Astrocyte of the spinal cord (primary cell): ENCODE measurements around the gene FAM50A.

Source experiments
- DNase-seq: peaks from one replicate; pipeline ENCODE4 v3.0.0; 2011; ENCODE audit warnings: low read depth, low spot score
- H3K4me3 ChIP-seq: 2 replicates; pipeline ENCODE4 v1.5.1; 2011; ENCODE audit warnings: low read depth, mild to moderate bottlenecking, low read length, moderate library complexity
- in situ Hi-C: cut with HindIII; loops from 2 replicates; pipeline ENCODE4 v1.10.0; 2017; ENCODE audit warnings: low sequenced_read_pairs
- TF ChIP-seq, protein P1 (sequence below): IDR thresholded peaks from 2 replicates; pipeline ENCODE4 v1.5.1; 2012; ENCODE audit warnings: low read depth, mild to moderate bottlenecking, low read length, inconsistent platforms

FAM50A gene

DNA sequence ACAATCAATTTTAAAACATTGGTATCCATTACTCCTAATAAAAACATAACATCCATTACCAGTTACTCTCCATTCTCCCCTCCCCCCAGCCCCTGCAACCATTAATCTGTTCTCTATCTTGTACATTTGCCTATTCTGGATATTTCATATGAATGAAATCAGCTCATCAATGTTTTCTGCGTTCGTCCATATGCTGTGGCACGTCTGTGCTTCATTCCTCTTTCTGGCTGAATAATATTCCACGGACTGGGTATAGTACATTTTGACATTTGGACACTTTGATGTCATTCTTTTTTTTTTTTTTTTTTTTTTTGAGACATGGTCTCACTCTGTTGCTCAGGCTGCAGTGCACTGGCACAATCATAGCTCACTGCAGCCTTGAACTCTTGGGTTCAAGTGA is 40.1 kb upstream of the FAM50A start:
- in situ Hi-C loops = no loop called here
- TF ChIP-seq, protein P1, sequence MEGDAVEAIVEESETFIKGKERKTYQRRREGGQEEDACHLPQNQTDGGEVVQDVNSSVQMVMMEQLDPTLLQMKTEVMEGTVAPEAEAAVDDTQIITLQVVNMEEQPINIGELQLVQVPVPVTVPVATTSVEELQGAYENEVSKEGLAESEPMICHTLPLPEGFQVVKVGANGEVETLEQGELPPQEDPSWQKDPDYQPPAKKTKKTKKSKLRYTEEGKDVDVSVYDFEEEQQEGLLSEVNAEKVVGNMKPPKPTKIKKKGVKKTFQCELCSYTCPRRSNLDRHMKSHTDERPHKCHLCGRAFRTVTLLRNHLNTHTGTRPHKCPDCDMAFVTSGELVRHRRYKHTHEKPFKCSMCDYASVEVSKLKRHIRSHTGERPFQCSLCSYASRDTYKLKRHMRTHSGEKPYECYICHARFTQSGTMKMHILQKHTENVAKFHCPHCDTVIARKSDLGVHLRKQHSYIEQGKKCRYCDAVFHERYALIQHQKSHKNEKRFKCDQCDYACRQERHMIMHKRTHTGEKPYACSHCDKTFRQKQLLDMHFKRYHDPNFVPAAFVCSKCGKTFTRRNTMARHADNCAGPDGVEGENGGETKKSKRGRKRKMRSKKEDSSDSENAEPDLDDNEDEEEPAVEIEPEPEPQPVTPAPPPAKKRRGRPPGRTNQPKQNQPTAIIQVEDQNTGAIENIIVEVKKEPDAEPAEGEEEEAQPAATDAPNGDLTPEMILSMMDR = no peak
- no peak overlapping the region for H3K4me3 ChIP-seq
- no peak for DNase-seq

DNA sequence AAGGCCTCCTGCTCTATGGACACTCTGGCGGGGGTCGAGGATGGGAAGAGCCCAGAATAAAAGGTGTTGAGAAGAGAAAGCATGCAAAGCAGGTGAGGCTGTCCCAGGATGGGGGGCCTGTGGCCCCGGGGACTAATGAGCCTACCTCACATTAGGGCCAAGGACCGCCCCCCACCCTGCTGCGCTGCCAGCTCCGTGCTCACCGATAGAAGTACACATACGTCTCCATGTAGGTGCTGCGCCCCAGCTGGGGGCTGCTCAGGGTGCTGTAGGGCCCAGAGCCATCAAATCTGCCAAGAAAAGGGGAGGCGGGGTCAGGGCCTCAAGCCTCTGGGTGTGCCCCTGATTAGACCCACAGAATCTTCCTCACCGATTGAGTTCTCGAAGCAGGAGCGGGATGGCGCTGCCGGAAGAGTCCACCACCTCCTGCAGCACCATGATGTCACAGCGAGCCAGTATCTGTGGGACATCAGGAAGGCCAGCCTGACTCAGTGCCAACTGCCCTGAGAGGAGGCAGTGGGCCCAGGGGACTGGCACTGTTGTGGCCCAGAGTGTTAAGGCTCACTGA is 39.2 kb upstream of the FAM50A start:
- no peak for DNase-seq
- H3K4me3 ChIP-seq = no peak overlapping the region
- TF ChIP-seq, protein P1 = no peak
- in situ Hi-C loops = no loop called here

DNA sequence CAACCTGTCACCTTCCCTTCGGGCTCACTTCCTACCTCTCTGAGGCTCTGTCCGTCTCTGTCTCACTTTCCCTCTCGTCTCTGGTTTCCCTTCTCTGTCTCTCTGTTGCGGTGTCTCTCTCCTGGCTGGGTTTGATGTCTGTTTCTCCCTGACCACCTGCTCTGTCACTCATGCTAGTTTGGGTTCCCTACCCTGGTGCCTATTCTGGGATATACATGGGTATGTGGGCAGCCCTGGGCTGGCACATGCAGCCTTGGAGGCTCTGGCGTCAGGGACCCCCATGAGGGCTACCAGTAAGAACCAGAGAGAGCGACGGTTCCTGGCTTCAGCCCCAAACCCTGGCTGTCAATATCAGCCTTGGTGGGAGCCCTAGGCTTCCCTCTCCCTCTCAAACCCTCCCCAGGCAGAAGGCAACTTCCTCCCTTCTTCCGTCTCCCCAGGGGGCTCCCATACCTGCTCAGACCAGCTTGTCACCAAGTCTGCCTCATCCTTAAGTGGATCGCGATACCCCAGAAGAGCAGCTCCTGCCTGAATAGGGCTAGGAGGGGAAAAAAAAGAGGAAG is 35.2 kb upstream of the FAM50A start:
- TF ChIP-seq, protein P1 = no peak
- in situ Hi-C loops = no loop called here
- H3K4me3 ChIP-seq = peak overlapping the region; percentile 41
- no peak for DNase-seq

DNA sequence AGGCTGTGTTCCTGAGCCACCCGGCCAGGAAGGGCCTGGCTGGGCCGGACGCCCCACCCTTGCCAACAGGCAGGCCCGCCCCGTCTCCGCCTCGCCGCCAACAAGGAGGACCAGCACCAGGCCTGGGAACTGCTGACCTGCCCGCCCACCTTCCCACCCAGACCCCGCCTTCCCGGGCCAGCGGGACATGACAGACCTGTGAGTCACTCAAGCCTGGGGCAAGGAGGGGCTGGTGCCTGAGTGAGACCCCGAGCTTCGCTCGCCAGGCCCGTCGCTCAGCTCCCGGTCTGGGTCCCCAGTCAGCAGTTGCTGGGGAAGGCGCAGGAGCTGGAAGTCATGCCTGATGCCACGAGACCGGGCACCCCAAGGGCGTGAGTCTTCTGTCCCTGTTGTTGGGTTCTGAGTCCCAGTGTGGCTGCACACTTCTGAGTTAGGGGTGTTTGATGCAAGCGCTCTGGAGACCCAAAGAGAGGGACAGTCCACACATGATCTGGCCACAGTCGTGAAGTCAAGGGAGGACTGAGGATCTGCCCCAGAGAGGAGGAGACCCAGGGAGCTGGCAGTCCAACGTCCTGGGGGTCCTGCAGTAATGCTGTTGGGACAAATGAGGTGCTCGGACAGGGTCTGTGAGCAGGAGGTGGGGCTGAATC is 34.6 kb upstream of the FAM50A start, which contains the start of gene DNASE1L1:
Gene DNASE1L1 (minus strand): TSS at position 33 of the 650 bp plus-strand sequence. CDS start 3,686 bp downstream, outside the sequence.
- in situ Hi-C loops = no loop called here
- peak; percentile 91 for DNase-seq
- peak within 1 kb of the TSS; percentile 41 for H3K4me3 ChIP-seq
- TF ChIP-seq, protein P1 = no peak

DNA sequence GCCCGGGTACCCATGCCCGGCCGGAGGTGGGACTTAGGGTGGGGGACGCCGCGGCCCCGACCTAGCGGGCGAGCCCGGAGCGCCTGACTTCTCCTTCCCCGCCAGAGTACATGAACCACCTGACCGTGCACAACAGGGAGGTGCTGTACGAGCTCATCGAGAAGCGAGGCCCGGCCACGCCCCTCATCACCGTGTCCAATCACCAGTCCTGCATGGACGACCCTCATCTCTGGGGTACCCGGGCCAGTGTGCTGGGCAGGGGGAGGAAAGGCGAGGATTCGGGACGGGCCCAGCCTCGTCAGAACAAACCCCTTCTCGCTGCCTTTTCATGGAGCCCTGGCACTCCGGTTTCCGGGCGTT is 32.0 kb upstream of the FAM50A start:
- peak overlapping the region; percentile 48 for H3K4me3 ChIP-seq
- TF ChIP-seq, protein P1 = no peak
- in situ Hi-C loops = no loop called here
- peak; percentile 48 for DNase-seq

DNA sequence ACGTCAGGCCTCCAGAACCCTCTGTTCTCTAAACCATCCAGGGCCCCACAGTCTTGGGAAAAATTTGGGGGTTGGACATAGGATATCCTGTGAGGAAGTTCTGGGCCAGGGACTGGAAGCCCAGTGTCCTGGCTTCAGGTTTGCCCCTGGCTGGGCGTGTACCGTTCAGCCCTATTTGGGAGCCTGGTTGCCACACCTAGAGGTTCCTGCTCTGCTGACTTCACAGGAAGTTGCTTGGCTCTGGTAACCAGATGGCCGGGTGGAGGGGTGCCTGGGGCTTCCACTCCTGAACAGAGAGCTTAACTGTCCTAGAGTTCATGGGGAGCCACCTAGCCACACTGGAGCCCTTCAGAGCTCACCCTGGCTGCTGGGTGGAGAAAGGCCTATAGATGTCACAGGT is 31.5 kb upstream of the FAM50A start:
- no peak for DNase-seq
- H3K4me3 ChIP-seq = peak overlapping the region; percentile 48
- TF ChIP-seq, protein P1 = no peak
- in situ Hi-C loops = no loop called here
